SK-N-SH treated with all-trans-retinoic acid at 6 μM for 48 hours (cell line): ENCODE measurements around the gene TMEM229A.
"Not testable (repeated sequence)": the region's sequence is repeated elsewhere in the genome, so short reads cannot be mapped to it uniquely, and the experiment has no call there.

Experiments
- ATAC-seq: fragments of 200-7000 bp; cut with Tn5 transposase; 3 replicates; pipeline ENCODE4 v1.9.1; 2020; ENCODE audit warnings: mild to moderate bottlenecking, moderate library complexity
- CSDC2 ChIP-seq: fragments of 250-450 bp; sonication (Bioruptor Pico); IDR thresholded peaks from 2 replicates; pipeline ENCODE4 v1.5.0; 2020; ENCODE audit warnings: mild to moderate bottlenecking, moderate library complexity
- ESRRG ChIP-seq: fragments of 250-450 bp; sonication (Bioruptor Pico); IDR thresholded peaks from 2 replicates; pipeline ENCODE4 v1.6.1; 2021; ENCODE audit warnings: mild to moderate bottlenecking
- GLIS3 ChIP-seq: fragments of 250-450 bp; sonication (Bioruptor Pico); IDR thresholded peaks from 2 replicates; pipeline ENCODE4 v1.5.0; 2020; ENCODE audit warnings: mild to moderate bottlenecking, moderate library complexity
- ISL1 ChIP-seq: fragments of 250-450 bp; sonication (Bioruptor Pico); IDR thresholded peaks from 2 replicates; pipeline ENCODE4 v2.1.2; 2022; ENCODE audit warnings: mild to moderate bottlenecking, moderate library complexity
- PATZ1 ChIP-seq: fragments of 250-450 bp; sonication (Bioruptor Pico); IDR thresholded peaks from 2 replicates; pipeline ENCODE4 v1.8.0; 2020; ENCODE audit warnings: mild to moderate bottlenecking, moderate library complexity, borderline replicate concordance
- SNAI2 ChIP-seq: fragments of 250-450 bp; sonication (Bioruptor Pico); IDR thresholded peaks from 2 replicates; pipeline ENCODE4 v1.5.0; 2020; ENCODE audit warnings: mild to moderate bottlenecking, moderate library complexity
- TCF4 ChIP-seq: fragments of 250-450 bp; sonication (Bioruptor Pico); IDR thresholded peaks from 2 replicates; pipeline ENCODE4 v1.8.0; 2021; ENCODE audit warnings: mild to moderate bottlenecking, moderate library complexity, borderline replicate concordance
- TOX ChIP-seq: fragments of 250-450 bp; sonication (Bioruptor Pico); IDR thresholded peaks from 2 replicates; pipeline ENCODE4 v1.8.0; 2021; ENCODE audit warnings: mild to moderate bottlenecking, moderate library complexity, borderline replicate concordance
- ZC3H10 ChIP-seq: fragments of 250-450 bp; sonication (Bioruptor Pico); IDR thresholded peaks from 2 replicates; pipeline ENCODE4 v1.5.1; 2021; ENCODE audit warnings: mild to moderate bottlenecking, moderate library complexity
- ZFP3 ChIP-seq: fragments of 250-450 bp; sonication (Bioruptor Pico); IDR thresholded peaks from 2 replicates; pipeline ENCODE4 v1.5.0; 2020; ENCODE audit warnings: mild to moderate bottlenecking, moderate library complexity
- ZFP30 ChIP-seq: fragments of 450-650 bp; formaldehyde crosslinking; IDR thresholded peaks from 2 replicates; pipeline ENCODE4 v1.5.0; 2022; ENCODE audit warnings: mild to moderate bottlenecking, moderate library complexity
- ZNF70 ChIP-seq: fragments of 450-650 bp; formaldehyde crosslinking; IDR thresholded peaks from 2 replicates; pipeline ENCODE4 v1.5.0; 2020; ENCODE audit warnings: mild to moderate bottlenecking, moderate library complexity
- ZNF8 ChIP-seq: fragments of 450-650 bp; formaldehyde crosslinking; IDR thresholded peaks from 2 replicates; pipeline ENCODE4 v1.5.0; 2020; ENCODE audit warnings: mild to moderate bottlenecking, moderate library complexity
- TF ChIP-seq, protein P1 (sequence below): fragments of 250-450 bp; sonication (Bioruptor Pico); IDR thresholded peaks from 2 replicates; pipeline ENCODE4 v1.5.0; 2020; ENCODE audit warnings: mild to moderate bottlenecking, moderate library complexity
- TF ChIP-seq, protein P2 (sequence below): fragments of 250-450 bp; sonication (Bioruptor Pico); IDR thresholded peaks from 2 replicates; pipeline ENCODE4 v1.5.1; 2020; ENCODE audit warnings: low read depth, mild to moderate bottlenecking, moderate library complexity
- TF ChIP-seq, protein P3 (sequence below): fragments of 250-450 bp; sonication (Bioruptor Pico); IDR thresholded peaks from 2 replicates; pipeline ENCODE4 v1.5.1; 2021; ENCODE audit warnings: mild to moderate bottlenecking, moderate library complexity
- TF ChIP-seq, protein P4 (sequence below): fragments of 250-450 bp; sonication (Bioruptor Pico); IDR thresholded peaks from 2 replicates; pipeline ENCODE4 v1.8.0; 2021; ENCODE audit warnings: low read depth, mild to moderate bottlenecking, moderate library complexity, borderline replicate concordance

The TMEM229A gene

DNA sequence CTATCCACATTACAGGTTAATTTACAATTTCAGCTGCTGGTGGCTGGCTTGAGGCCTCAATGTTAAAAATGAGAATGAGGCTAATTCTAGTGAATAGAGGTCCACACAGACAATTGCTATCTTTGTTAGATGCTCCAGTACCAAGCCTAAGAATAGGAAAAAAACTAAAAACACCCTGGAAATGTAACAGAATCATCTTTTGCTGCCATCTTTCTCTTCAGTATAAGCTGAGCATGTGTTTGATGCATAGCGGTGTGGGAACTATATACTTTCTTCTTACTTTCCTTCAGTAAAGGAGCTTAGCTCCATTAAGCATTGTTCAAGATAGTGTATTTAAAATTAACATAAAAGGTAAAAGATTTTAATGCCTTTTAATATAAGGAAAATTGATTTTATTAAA is 5.6 kb downstream of the TMEM229A start:
- TF ChIP-seq, protein P1, sequence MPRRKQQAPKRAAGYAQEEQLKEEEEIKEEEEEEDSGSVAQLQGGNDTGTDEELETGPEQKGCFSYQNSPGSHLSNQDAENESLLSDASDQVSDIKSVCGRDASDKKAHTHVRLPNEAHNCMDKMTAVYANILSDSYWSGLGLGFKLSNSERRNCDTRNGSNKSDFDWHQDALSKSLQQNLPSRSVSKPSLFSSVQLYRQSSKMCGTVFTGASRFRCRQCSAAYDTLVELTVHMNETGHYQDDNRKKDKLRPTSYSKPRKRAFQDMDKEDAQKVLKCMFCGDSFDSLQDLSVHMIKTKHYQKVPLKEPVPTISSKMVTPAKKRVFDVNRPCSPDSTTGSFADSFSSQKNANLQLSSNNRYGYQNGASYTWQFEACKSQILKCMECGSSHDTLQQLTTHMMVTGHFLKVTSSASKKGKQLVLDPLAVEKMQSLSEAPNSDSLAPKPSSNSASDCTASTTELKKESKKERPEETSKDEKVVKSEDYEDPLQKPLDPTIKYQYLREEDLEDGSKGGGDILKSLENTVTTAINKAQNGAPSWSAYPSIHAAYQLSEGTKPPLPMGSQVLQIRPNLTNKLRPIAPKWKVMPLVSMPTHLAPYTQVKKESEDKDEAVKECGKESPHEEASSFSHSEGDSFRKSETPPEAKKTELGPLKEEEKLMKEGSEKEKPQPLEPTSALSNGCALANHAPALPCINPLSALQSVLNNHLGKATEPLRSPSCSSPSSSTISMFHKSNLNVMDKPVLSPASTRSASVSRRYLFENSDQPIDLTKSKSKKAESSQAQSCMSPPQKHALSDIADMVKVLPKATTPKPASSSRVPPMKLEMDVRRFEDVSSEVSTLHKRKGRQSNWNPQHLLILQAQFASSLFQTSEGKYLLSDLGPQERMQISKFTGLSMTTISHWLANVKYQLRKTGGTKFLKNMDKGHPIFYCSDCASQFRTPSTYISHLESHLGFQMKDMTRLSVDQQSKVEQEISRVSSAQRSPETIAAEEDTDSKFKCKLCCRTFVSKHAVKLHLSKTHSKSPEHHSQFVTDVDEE (CRISPR knock-in tag) = no peak
- TF ChIP-seq ISL1 (CRISPR knock-in tag) (no peak), ZFP3 (CRISPR knock-in tag) (no peak), ZFP30 (CRISPR knock-in tag) (no peak), ZNF8 (no peak), ZC3H10 (CRISPR knock-in tag) (no peak)
- TF ChIP-seq, protein P2, sequence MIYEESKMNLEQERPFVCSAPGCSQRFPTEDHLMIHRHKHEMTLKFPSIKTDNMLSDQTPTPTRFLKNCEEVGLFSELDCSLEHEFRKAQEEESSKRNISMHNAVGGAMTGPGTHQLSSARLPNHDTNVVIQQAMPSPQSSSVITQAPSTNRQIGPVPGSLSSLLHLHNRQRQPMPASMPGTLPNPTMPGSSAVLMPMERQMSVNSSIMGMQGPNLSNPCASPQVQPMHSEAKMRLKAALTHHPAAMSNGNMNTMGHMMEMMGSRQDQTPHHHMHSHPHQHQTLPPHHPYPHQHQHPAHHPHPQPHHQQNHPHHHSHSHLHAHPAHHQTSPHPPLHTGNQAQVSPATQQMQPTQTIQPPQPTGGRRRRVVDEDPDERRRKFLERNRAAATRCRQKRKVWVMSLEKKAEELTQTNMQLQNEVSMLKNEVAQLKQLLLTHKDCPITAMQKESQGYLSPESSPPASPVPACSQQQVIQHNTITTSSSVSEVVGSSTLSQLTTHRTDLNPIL (CRISPR knock-in tag) = no peak
- TF ChIP-seq, protein P3, sequence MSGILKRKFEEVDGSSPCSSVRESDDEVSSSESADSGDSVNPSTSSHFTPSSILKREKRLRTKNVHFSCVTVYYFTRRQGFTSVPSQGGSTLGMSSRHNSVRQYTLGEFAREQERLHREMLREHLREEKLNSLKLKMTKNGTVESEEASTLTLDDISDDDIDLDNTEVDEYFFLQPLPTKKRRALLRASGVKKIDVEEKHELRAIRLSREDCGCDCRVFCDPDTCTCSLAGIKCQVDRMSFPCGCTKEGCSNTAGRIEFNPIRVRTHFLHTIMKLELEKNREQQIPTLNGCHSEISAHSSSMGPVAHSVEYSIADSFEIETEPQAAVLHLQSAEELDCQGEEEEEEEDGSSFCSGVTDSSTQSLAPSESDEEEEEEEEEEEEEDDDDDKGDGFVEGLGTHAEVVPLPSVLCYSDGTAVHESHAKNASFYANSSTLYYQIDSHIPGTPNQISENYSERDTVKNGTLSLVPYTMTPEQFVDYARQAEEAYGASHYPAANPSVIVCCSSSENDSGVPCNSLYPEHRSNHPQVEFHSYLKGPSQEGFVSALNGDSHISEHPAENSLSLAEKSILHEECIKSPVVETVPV = no peak
- ATAC-seq = no peak

DNA sequence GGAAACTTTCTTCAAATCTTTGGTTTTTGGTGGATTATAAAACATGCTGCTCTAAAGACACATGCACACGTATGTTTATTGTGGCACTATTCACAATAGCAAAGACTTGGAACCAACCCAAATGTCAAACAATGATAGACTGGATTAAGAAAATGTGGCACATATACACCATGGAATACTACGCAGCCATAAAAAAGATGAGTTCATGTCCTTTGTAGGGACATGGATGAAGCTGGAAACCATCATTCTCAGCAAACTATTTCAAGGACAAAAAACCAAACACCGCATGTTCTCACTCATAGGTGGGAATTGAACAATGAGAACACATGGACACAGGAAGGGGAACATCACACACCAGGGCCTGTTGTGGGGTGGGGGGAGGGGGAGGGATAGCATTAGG is 8.5 kb downstream of the TMEM229A start:
- not testable (repeated sequence) for ATAC-seq

DNA sequence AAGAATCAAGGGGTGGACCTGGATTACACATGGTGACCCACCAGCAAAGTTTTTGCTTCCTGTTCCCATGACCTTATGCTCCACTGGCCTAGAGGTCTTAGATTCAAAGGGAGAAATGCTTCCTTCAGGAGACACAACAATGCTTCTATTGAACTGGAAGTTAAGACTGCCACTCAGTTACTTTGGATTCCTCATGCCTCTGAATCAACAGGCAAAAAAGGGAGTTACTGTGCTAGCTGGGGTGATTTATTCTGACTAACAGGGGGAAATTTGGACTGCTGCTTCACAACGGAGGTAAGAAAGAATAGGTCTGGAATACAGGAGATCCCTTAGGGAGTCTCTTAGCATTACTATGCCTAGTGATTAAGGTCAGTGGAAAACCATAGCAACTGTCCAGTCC is 10.3 kb downstream of the TMEM229A start:
- TF ChIP-seq CSDC2 (CRISPR knock-in tag) (no peak), ISL1 (CRISPR knock-in tag) (no peak), ZNF8 (no peak), ESRRG (CRISPR knock-in tag) (no peak), GLIS3 (no peak), PATZ1 (CRISPR knock-in tag) (no peak), ZC3H10 (CRISPR knock-in tag) (no peak), ZNF70 (no peak), ZFP30 (CRISPR knock-in tag) (no peak), TOX (no peak), TCF4 (CRISPR knock-in tag) (no peak), ZFP3 (CRISPR knock-in tag) (no peak), SNAI2 (CRISPR knock-in tag) (no peak)
- TF ChIP-seq, protein P1 (CRISPR knock-in tag) = no peak
- TF ChIP-seq, protein P3 = no peak
- TF ChIP-seq, protein P4, sequence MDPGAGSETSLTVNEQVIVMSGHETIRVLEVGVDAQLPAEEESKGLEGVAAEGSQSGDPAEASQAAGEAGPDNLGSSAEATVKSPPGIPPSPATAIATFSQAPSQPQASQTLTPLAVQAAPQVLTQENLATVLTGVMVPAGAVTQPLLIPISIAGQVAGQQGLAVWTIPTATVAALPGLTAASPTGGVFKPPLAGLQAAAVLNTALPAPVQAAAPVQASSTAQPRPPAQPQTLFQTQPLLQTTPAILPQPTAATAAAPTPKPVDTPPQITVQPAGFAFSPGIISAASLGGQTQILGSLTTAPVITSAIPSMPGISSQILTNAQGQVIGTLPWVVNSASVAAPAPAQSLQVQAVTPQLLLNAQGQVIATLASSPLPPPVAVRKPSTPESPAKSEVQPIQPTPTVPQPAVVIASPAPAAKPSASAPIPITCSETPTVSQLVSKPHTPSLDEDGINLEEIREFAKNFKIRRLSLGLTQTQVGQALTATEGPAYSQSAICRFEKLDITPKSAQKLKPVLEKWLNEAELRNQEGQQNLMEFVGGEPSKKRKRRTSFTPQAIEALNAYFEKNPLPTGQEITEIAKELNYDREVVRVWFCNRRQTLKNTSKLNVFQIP (CRISPR knock-in tag) = no peak

More for the DNA sequence above, 10.3 kb downstream of the TMEM229A start:
- ATAC-seq = no peak
